Measurements from ENCODE around the gene GTPBP3. TPM values are rescaled to one million over a fixed set of nuclear protein-coding genes. Genes with fewer than 3 reads are reported as not detected.
A peak's percentile ranks its signal among the peaks of the same experiment; 100 is the strongest.

GTPBP3 gene
- total RNA-seq, 1 experiment from 2014 or later, result 73.0 TPM

DNA sequence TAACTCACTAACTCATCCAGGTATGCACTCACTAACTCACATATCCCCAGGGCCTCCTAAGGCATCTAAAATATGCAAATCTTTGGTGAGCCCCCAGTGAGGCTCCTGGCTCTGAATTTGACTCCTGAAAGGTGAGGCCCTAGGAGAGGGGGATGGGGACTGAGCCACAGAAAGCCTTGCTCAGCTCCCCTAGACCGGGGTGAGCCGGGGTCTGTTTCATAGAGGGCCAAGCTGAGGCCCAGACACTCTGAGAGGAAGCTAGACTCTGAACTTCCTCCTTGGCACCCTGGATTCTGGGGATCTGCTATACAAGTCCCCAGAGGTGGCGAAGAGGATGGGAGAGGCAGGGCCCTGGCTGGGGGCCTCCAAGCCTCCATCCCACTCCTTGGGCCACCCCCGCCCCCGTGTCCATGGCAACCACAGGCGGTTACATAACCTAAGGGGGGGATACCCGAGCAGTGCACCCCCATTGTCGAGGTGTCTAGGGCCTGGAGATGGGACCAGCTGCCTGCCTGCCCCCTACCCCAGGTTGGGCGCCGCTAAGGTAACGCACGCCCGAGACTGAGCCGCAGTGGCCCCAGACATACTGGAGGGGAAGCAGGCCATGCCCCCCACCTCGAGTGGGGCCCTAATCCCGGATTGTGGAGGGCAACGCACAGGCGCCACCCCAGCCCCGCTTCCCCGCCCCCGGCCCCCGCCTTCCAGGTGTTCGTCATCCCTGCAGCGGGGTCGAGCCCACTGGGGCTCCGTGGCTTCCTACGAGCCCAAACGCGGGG, 34.8 kb upstream of the GTPBP3 start:
- H3K27ac ChIP-seq (ENCODE audit: low read depth, low read length), result peak overlapping the region; percentile 50; the same call in 1 of the 2 replicates
- DNase-seq (ENCODE audit: low read depth, low spot score) (no peak), ATAC-seq (no peak)
- H3K4me2 ChIP-seq (ENCODE audit: low read length), result peak overlapping the region; percentile 71
- peaks cover 29 to 48% of the 10 kb centered on the region in 2 experiments for H3K4me1 ChIP-seq (ENCODE audit: control insufficient read depth in 1 of 2, insufficient read depth in 2 of 2, low read length in 2 of 2)
- TF ChIP-seq POLR2A (IDR thresholded peaks at IDR 0.05; ENCODE audit: borderline replicate concordance, extremely low read depth, insufficient read depth, insufficient read length) (no peak), CTCF (IDR thresholded peaks at IDR 0.05 in 2 of 3, conservative IDR thresholded peaks at IDR 0.05 in 1 of 3; ENCODE audit: borderline replicate concordance in 1 of 3, insufficient read depth in 1 of 3, low read depth in 2 of 3, low read length in 2 of 3) (no peak), JUND (IDR thresholded peaks at IDR 0.05) (no peak), EZH2 (IDR thresholded peaks at IDR 0.05) (no peak), YY1 (IDR thresholded peaks at IDR 0.05; ENCODE audit: extremely low read depth, insufficient replicate concordance, low read depth, low read length) (no peak), REST (IDR thresholded peaks at IDR 0.05; ENCODE audit: low read depth) (no peak), SIN3A (IDR thresholded peaks at IDR 0.05; ENCODE audit: low read depth) (no peak), CEBPB (IDR thresholded peaks at IDR 0.05; ENCODE audit: low read depth) (no peak)
- TF ChIP-seq, protein P1, sequence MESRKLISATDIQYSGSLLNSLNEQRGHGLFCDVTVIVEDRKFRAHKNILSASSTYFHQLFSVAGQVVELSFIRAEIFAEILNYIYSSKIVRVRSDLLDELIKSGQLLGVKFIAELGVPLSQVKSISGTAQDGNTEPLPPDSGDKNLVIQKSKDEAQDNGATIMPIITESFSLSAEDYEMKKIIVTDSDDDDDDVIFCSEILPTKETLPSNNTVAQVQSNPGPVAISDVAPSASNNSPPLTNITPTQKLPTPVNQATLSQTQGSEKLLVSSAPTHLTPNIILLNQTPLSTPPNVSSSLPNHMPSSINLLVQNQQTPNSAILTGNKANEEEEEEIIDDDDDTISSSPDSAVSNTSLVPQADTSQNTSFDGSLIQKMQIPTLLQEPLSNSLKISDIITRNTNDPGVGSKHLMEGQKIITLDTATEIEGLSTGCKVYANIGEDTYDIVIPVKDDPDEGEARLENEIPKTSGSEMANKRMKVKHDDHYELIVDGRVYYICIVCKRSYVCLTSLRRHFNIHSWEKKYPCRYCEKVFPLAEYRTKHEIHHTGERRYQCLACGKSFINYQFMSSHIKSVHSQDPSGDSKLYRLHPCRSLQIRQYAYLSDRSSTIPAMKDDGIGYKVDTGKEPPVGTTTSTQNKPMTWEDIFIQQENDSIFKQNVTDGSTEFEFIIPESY (IDR thresholded peaks at IDR 0.05; ENCODE audit: extremely low read depth, insufficient replicate concordance, low read length), result no peak
- TF ChIP-seq, protein P2, sequence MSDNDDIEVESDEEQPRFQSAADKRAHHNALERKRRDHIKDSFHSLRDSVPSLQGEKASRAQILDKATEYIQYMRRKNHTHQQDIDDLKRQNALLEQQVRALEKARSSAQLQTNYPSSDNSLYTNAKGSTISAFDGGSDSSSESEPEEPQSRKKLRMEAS (IDR thresholded peaks at IDR 0.05), result no peak
- H3K36me3 ChIP-seq (ENCODE audit: control insufficient read depth in 1 of 2, insufficient read depth in 2 of 2, low read length in 2 of 2), result peaks cover 0 to 5% of the 10 kb centered on the region in 2 experiments; a peak in 2 of 4 replicates
- RAD21 ChIA-PET (ENCODE audit: low non-redundant PET in 1 of 2, low total read pairs in 2 of 2, uncharacterized antibody in 2 of 2, unreplicated experiment in 2 of 2), result no interaction called here
- H3K9me3 ChIP-seq (ENCODE audit: control insufficient read depth in 1 of 2, insufficient read depth in 1 of 2, low read depth in 1 of 2, low read length in 2 of 2), result no peaks in the 10 kb centered on the region; a peak in 1 of 4 replicates
- CTCF ChIA-PET, result no interaction called here
- H4K20me1 ChIP-seq (ENCODE audit: insufficient read depth), result no peaks in the 10 kb centered on the region
- peaks cover 19% of the 10 kb centered on the region for H3K79me2 ChIP-seq (ENCODE audit: insufficient read depth, low read length)
- H3K9ac ChIP-seq (ENCODE audit: low read length), result peak overlapping the region; percentile 55
- no TSS peak for BruUV-seq (replicated peaks)
- H3K4me3 ChIP-seq (replicated peaks in 1 of 2; ENCODE audit: low read depth in 1 of 2, low read length in 2 of 2), result peak overlapping the region; percentile 48 to 54
- no peaks in the 10 kb centered on the region for H3K27me3 ChIP-seq (ENCODE audit: insufficient read depth, low read length)
- H2AFZ ChIP-seq (ENCODE audit: low read depth, low read length, poor library complexity, severe bottlenecking), result no peak overlapping the region
- POLR2A ChIA-PET, result interaction anchor here (3.1 kb wide), 1 partner anchor 9 kb away, joined by 22 read pairs; no protein-coding TSS in a partner anchor
- no peaks in the 10 kb centered on the region for H3K9me2 ChIP-seq (ENCODE audit: insufficient read depth)
- intact Hi-C loops (cut with micrococcal nuclease), result no loop called here
